ENCODE measurements around the gene CCAR1. TPM values are rescaled to one million over a fixed set of nuclear protein-coding genes. Genes with fewer than 3 reads are reported as not detected.

CCAR1 gene
- total RNA-seq, 1 experiment from 2014 or later: 84.4 TPM

GRCh38 chr10:68756766-68757165 lies 35.7 kb downstream of the CCAR1 start:
- Histone ChIP-seq H3K4me1 (ENCODE audit: control insufficient read depth in 1 of 2, insufficient read depth in 2 of 2, low read length in 2 of 2) (no peaks in the 10 kb centered on the region), H3K9ac (ENCODE audit: low read length) (no peak overlapping the region), H3K27ac (ENCODE audit: low read depth, low read length) (no peak overlapping the region), H3K27me3 (ENCODE audit: insufficient read depth, low read length) (no peaks in the 10 kb centered on the region), H3K79me2 (ENCODE audit: insufficient read depth, low read length) (peaks cover 15% of the 10 kb centered on the region), H3K9me3 (ENCODE audit: control insufficient read depth in 1 of 2, insufficient read depth in 1 of 2, low read depth in 1 of 2, low read length in 2 of 2) (no peaks in the 10 kb centered on the region), H3K36me3 (ENCODE audit: control insufficient read depth in 1 of 2, insufficient read depth in 2 of 2, low read length in 2 of 2) (peaks cover 58 to 79% of the 10 kb centered on the region in 2 experiments), H4K20me1 (ENCODE audit: insufficient read depth) (no peaks in the 10 kb centered on the region), H3K9me2 (ENCODE audit: insufficient read depth) (no peaks in the 10 kb centered on the region), H3K4me3 (replicated peaks in 1 of 2; ENCODE audit: low read depth in 1 of 2, low read length in 2 of 2) (no peak overlapping the region), H2AFZ (ENCODE audit: low read depth, low read length, poor library complexity, severe bottlenecking) (no peak overlapping the region), H3K4me2 (ENCODE audit: low read length) (no peak overlapping the region)
- ChIA-PET POLR2A (no interaction called here), CTCF (no interaction called here), RAD21 (ENCODE audit: low non-redundant PET in 1 of 2, low total read pairs in 2 of 2, uncharacterized antibody in 2 of 2, unreplicated experiment in 2 of 2) (no interaction called here)
- no TSS peak for BruUV-seq (replicated peaks)
- TF ChIP-seq SIN3A (IDR thresholded peaks at IDR 0.05; ENCODE audit: low read depth) (no peak), EGR1 (IDR thresholded peaks at IDR 0.05; ENCODE audit: low read depth) (no peak)
- ATAC-seq: no peak
- no peak for DNase-seq (ENCODE audit: low read depth, low spot score)
- intact Hi-C loops (cut with micrococcal nuclease): no loop called here

- Histone ChIP-seq H4K20me1 (ENCODE audit: insufficient read depth) (no peaks in the 10 kb centered on the region), H3K36me3 (ENCODE audit: control insufficient read depth in 1 of 2, insufficient read depth in 2 of 2, low read length in 2 of 2) (peaks cover 44 to 67% of the 10 kb centered on the region in 2 experiments), H3K9me2 (ENCODE audit: insufficient read depth) (no peaks in the 10 kb centered on the region), H3K4me3 (replicated peaks in 1 of 2; ENCODE audit: low read depth in 1 of 2, low read length in 2 of 2) (no peak overlapping the region), H3K27ac (ENCODE audit: low read depth, low read length) (no peak overlapping the region), H3K9ac (ENCODE audit: low read length) (no peak overlapping the region), H3K4me1 (ENCODE audit: control insufficient read depth in 1 of 2, insufficient read depth in 2 of 2, low read length in 2 of 2) (no peaks in the 10 kb centered on the region), H3K27me3 (ENCODE audit: insufficient read depth, low read length) (no peaks in the 10 kb centered on the region), H3K9me3 (ENCODE audit: control insufficient read depth in 1 of 2, insufficient read depth in 1 of 2, low read depth in 1 of 2, low read length in 2 of 2) (no peaks in the 10 kb centered on the region), H2AFZ (ENCODE audit: low read depth, low read length, poor library complexity, severe bottlenecking) (no peak overlapping the region), H3K4me2 (ENCODE audit: low read length) (no peak overlapping the region), H3K79me2 (ENCODE audit: insufficient read depth, low read length) (peaks cover 12% of the 10 kb centered on the region; the same call in 1 of the 2 replicates)
- RAD21 ChIA-PET (ENCODE audit: low non-redundant PET in 1 of 2, low total read pairs in 2 of 2, uncharacterized antibody in 2 of 2, unreplicated experiment in 2 of 2): no interaction called here
- ATAC-seq: no peak
- DNase-seq (ENCODE audit: low read depth, low spot score): no peak
- CTCF ChIA-PET: no interaction called here
- intact Hi-C loops (cut with micrococcal nuclease): no loop called here
- POLR2A ChIA-PET: no interaction called here
- BruUV-seq (replicated peaks): no TSS peak
- TF ChIP-seq ZBTB33 (IDR thresholded peaks at IDR 0.05; ENCODE audit: extremely low read depth, insufficient replicate concordance, low read length) (no peak), POLR2A (IDR thresholded peaks at IDR 0.05; ENCODE audit: borderline replicate concordance, extremely low read depth, insufficient read depth, insufficient read length) (no peak), EGR1 (IDR thresholded peaks at IDR 0.05; ENCODE audit: low read depth) (no peak), CBX3 (IDR thresholded peaks at IDR 0.05; ENCODE audit: low read depth) (no peak), SRF (IDR thresholded peaks at IDR 0.05; ENCODE audit: low read depth) (no peak), MAX (IDR thresholded peaks at IDR 0.05) (no peak), POLR2AphosphoS5 (IDR thresholded peaks at IDR 0.05; ENCODE audit: low read depth, low read length) (no peak), SIN3A (IDR thresholded peaks at IDR 0.05; ENCODE audit: low read depth) (no peak), YY1 (IDR thresholded peaks at IDR 0.05; ENCODE audit: extremely low read depth, insufficient replicate concordance, low read depth, low read length) (no peak), TCF7L2 (IDR thresholded peaks at IDR 0.05; ENCODE audit: borderline replicate concordance, extremely low read depth, insufficient read depth, insufficient read length) (no peak), ZNF274 (IDR thresholded peaks at IDR 0.05; ENCODE audit: low read depth, low read length) (no peak), CTCF (IDR thresholded peaks at IDR 0.05 in 2 of 3, conservative IDR thresholded peaks at IDR 0.05 in 1 of 3; ENCODE audit: borderline replicate concordance in 1 of 3, insufficient read depth in 1 of 3, low read depth in 2 of 3, low read length in 2 of 3) (no peak)
- TF ChIP-seq, protein P1, sequence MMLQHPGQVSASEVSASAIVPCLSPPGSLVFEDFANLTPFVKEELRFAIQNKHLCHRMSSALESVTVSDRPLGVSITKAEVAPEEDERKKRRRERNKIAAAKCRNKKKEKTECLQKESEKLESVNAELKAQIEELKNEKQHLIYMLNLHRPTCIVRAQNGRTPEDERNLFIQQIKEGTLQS (IDR thresholded peaks at IDR 0.05): no peak
Observed at GRCh38 chr10:68759223-68759863, 38.3 kb downstream of the CCAR1 start.
